HCT116 (cell line): ENCODE results near the gene ARL14EPL.

Experiments used
- CTCF ChIP-seq, 3 experiments: fragments of 200-600 bp in 1 of 3; sonication (generic) in 1 of 3; IDR thresholded peaks in 2 of 3; conservative IDR thresholded peaks in 1 of 3; 2 replicates each; pipeline ENCODE4 v1.5.1; 2012 to 2017; ENCODE audit warnings: low read depth in 2 of 3, low read length in 2 of 3, antibody characterized with exemption in 1 of 3, borderline replicate concordance in 1 of 3, control low read depth in 1 of 3, mild to moderate bottlenecking in 1 of 3, mixed read lengths in 1 of 3, mixed run types in 1 of 3, moderate library complexity in 1 of 3; ENCODE audit not compliant: insufficient read depth in 1 of 3
- EZH2 ChIP-seq: fragments of 200-600 bp; sonication (generic); IDR thresholded peaks from 2 replicates; pipeline ENCODE4 v1.6.1; 2017; ENCODE audit warnings: antibody characterized with exemption, mixed run types
- EZH2phosphoT487 ChIP-seq: fragments of 200-600 bp; IDR thresholded peaks from 2 replicates; pipeline ENCODE4 v1.6.1; 2018; ENCODE audit warnings: antibody characterized with exemption, borderline replicate concordance
- JUND ChIP-seq: IDR thresholded peaks from 2 replicates; pipeline ENCODE4 v1.6.1; 2012
- MAX ChIP-seq: IDR thresholded peaks from 2 replicates; pipeline ENCODE4 v1.6.1; 2012
- POLR2A ChIP-seq: IDR thresholded peaks from 2 replicates; pipeline ENCODE4 v1.7.0; 2011; ENCODE audit warnings: borderline replicate concordance; ENCODE audit not compliant: insufficient read depth, insufficient read length; ENCODE audit errors: extremely low read depth
- POLR2AphosphoS5 ChIP-seq: IDR thresholded peaks from 2 replicates; pipeline ENCODE4 v1.6.1; 2011; ENCODE audit warnings: mild to moderate bottlenecking, low read depth, low read length, moderate library complexity
- REST ChIP-seq: IDR thresholded peaks from 2 replicates; pipeline ENCODE4 v1.6.1; 2012; ENCODE audit warnings: low read depth

GRCh38 chr5:116097301-116097700 is 65.0 kb downstream of the ARL14EPL start:
- TF ChIP-seq CTCF (IDR thresholded peaks at IDR 0.05 in 2 of 3, conservative IDR thresholded peaks at IDR 0.05 in 1 of 3; ENCODE audit: borderline replicate concordance in 1 of 3, insufficient read depth in 1 of 3, low read depth in 2 of 3, low read length in 2 of 3) (no peak), EZH2 (no peak), POLR2A (no peak), POLR2AphosphoS5 (no peak), MAX (no peak), EZH2phosphoT487 (no peak), JUND (no peak), REST (no peak)
